GM18517 (cell line): ENCODE data around the gene MAGI2.

Source experiments
- ATAC-seq: cut with Tn5 transposase; IDR thresholded peaks from one replicate; pipeline ENCODE4 v1.9.1; 2021; ENCODE audit warnings: mild to moderate bottlenecking, moderate library complexity; ENCODE audit not compliant: unreplicated experiment

Gene MAGI2

GRCh38 chr7:78760620-78761355, 692.7 kb downstream of the MAGI2 start:
- no peak for ATAC-seq

GRCh38 chr7:78752554-78752953, 700.9 kb downstream of the MAGI2 start:
- no peak for ATAC-seq

GRCh38 chr7:78751253-78751652, 702.2 kb downstream of the MAGI2 start:
- ATAC-seq, result no peak

GRCh38 chr7:78749052-78749746, 704.3 kb downstream of the MAGI2 start:
- no peak for ATAC-seq

- ATAC-seq, result no peak
Measured at GRCh38 chr7:78747592-78747991, 705.9 kb downstream of the MAGI2 start.

- ATAC-seq, result no peak
Measured at GRCh38 chr7:78746301-78746700, 707.2 kb downstream of the MAGI2 start.

- no peak for ATAC-seq
Measured at GRCh38 chr7:78742694-78743093, 710.8 kb downstream of the MAGI2 start.

- no peak for ATAC-seq
Measured at GRCh38 chr7:78736548-78736947, 716.9 kb downstream of the MAGI2 start.

GRCh38 chr7:78734626-78735025, 718.8 kb downstream of the MAGI2 start:
- no peak for ATAC-seq

GRCh38 chr7:78720066-78720465, 733.4 kb downstream of the MAGI2 start:
- no peak for ATAC-seq

- ATAC-seq, result no peak
Measured at GRCh38 chr7:78718212-78718611, 735.3 kb downstream of the MAGI2 start.

- ATAC-seq, result no peak
Measured at GRCh38 chr7:78716876-78717275, 736.6 kb downstream of the MAGI2 start.

- ATAC-seq, result no peak
Measured at GRCh38 chr7:78714356-78714755, 739.1 kb downstream of the MAGI2 start.

GRCh38 chr7:78712111-78712510, 741.4 kb downstream of the MAGI2 start:
- ATAC-seq, result no peak

- no peak for ATAC-seq
Measured at GRCh38 chr7:78709658-78710057, 743.8 kb downstream of the MAGI2 start.

- ATAC-seq, result no peak
Measured at GRCh38 chr7:78704504-78704903, 749.0 kb downstream of the MAGI2 start.

GRCh38 chr7:78703391-78703790, 750.1 kb downstream of the MAGI2 start:
- no peak for ATAC-seq

GRCh38 chr7:78702770-78703169, 750.7 kb downstream of the MAGI2 start:
- ATAC-seq, result no peak

- ATAC-seq, result no peak
Measured at GRCh38 chr7:78695826-78696225, 757.6 kb downstream of the MAGI2 start.

GRCh38 chr7:78691584-78691983, 761.9 kb downstream of the MAGI2 start:
- ATAC-seq, result no peak

- ATAC-seq, result no peak
Measured at GRCh38 chr7:78690174-78690573, 763.3 kb downstream of the MAGI2 start.

- no peak for ATAC-seq
Measured at GRCh38 chr7:78688376-78688775, 765.1 kb downstream of the MAGI2 start.

GRCh38 chr7:78686189-78686588, 767.3 kb downstream of the MAGI2 start:
- ATAC-seq, result no peak
